Choroid plexus epithelial cell (primary cell): ENCODE measurements around the gene PDZRN3.

Source experiments
- DNase-seq: peaks from one replicate; pipeline ENCODE4 v3.0.0-alpha.2; 2010; ENCODE audit warnings: low read depth
- H3K4me3 ChIP-seq: 2 replicates; pipeline ENCODE4 v1.5.1; 2011; ENCODE audit warnings: low read depth, mild to moderate bottlenecking, control low read depth, low read length, moderate library complexity
- CTCF ChIP-seq: conservative IDR thresholded peaks from 2 replicates; pipeline ENCODE4 v1.5.1; 2011; ENCODE audit warnings: low read depth, mild to moderate bottlenecking, control low read depth, inconsistent platforms, low read length, moderate library complexity

The PDZRN3 gene

GRCh38 chr3:73446467-73447110 is 178.2 kb downstream of the PDZRN3 start:
- no peak overlapping the region for H3K4me3 ChIP-seq
- DNase-seq, result no peak
- no peak for TF ChIP-seq CTCF

- TF ChIP-seq CTCF, result no peak
- DNase-seq, result no peak
- H3K4me3 ChIP-seq, result no peak overlapping the region
Measured at GRCh38 chr3:73442886-73443285, 181.9 kb downstream of the PDZRN3 start.

GRCh38 chr3:73442152-73442551 is 182.6 kb downstream of the PDZRN3 start:
- TF ChIP-seq CTCF, result no peak
- no peak for DNase-seq
- H3K4me3 ChIP-seq, result no peak overlapping the region

- TF ChIP-seq CTCF, result no peak
- no peak for DNase-seq
- H3K4me3 ChIP-seq, result no peak overlapping the region
Measured at GRCh38 chr3:73437828-73438227, 186.9 kb downstream of the PDZRN3 start.

GRCh38 chr3:73435055-73435454 is 189.7 kb downstream of the PDZRN3 start:
- no peak overlapping the region for H3K4me3 ChIP-seq
- TF ChIP-seq CTCF, result no peak
- no peak for DNase-seq

- peak; percentile 7 for DNase-seq
- no peak overlapping the region for H3K4me3 ChIP-seq
- no peak for TF ChIP-seq CTCF
Measured at GRCh38 chr3:73433687-73434086, 191.1 kb downstream of the PDZRN3 start.

GRCh38 chr3:73433079-73433478 is 191.7 kb downstream of the PDZRN3 start:
- no peak for TF ChIP-seq CTCF
- no peak overlapping the region for H3K4me3 ChIP-seq
- peak; percentile 13 for DNase-seq
